MM.1S (cell line): Measurements from ENCODE around the gene UBL4A.
A peak's percentile ranks its signal among the peaks of the same experiment; 100 is the strongest.

Experiments used
- DNase-seq: peaks from one replicate; pipeline ENCODE4 v3.0.0-alpha.2; 2015
- H2AFZ ChIP-seq: fragments of 300-600 bp; sonication (generic); 2 replicates; pipeline ENCODE4 v1.6.0; 2016; ENCODE audit warnings: antibody characterized with exemption, low read length
- H3F3A ChIP-seq: fragments of 300-600 bp; sonication (generic); 2 replicates; pipeline ENCODE4 v1.6.1; 2016; ENCODE audit warnings: mild to moderate bottlenecking, antibody characterized with exemption, low read length, moderate library complexity, mixed read lengths; ENCODE audit not compliant: insufficient read depth
- H3K27ac ChIP-seq: fragments of 300-600 bp; sonication (generic); 2 replicates; pipeline ENCODE4 v1.5.1; 2016; ENCODE audit warnings: mild to moderate bottlenecking, low read length
- H3K27me3 ChIP-seq: fragments of 300-600 bp; sonication (generic); replicated peaks from 2 replicates; pipeline ENCODE4 v1.6.0; 2016; ENCODE audit warnings: low read length; ENCODE audit not compliant: insufficient read depth
- H3K36me3 ChIP-seq: fragments of 300-600 bp; sonication (generic); replicated peaks from 2 replicates; pipeline ENCODE4 v1.6.1; 2016; ENCODE audit warnings: mild to moderate bottlenecking, low read length, mixed read lengths; ENCODE audit not compliant: insufficient read depth
- H3K4me1 ChIP-seq: fragments of 300-600 bp; sonication (generic); 2 replicates; pipeline ENCODE4 v1.6.1; 2016; ENCODE audit warnings: low read length, mixed read lengths
- H3K4me2 ChIP-seq: fragments of 300-600 bp; sonication (generic); 2 replicates; pipeline ENCODE4 v1.6.0; 2016; ENCODE audit warnings: low read depth, low read length
- H3K4me3 ChIP-seq: fragments of 300-600 bp; sonication (generic); 2 replicates; pipeline ENCODE4 v1.5.1; 2016; ENCODE audit warnings: low read length, mixed read lengths
- H3K79me2 ChIP-seq: fragments of 300-600 bp; sonication (generic); 2 replicates; pipeline ENCODE4 v1.6.1; 2016; ENCODE audit warnings: mixed run types, low read length, mixed read lengths
- H3K9ac ChIP-seq: fragments of 300-600 bp; sonication (generic); 2 replicates; pipeline ENCODE4 v1.6.1; 2016; ENCODE audit warnings: low read length, mixed read lengths
- H3K9me2 ChIP-seq: fragments of 300-600 bp; sonication (generic); replicated peaks from 2 replicates; pipeline ENCODE4 v1.6.1; 2016; ENCODE audit warnings: mild to moderate bottlenecking, low read length, mixed read lengths; ENCODE audit not compliant: insufficient read depth
- H3K9me3 ChIP-seq: fragments of 300-600 bp; sonication (generic); replicated peaks from 2 replicates; pipeline ENCODE4 v1.6.1; 2016; ENCODE audit warnings: mild to moderate bottlenecking, low read length, mixed read lengths; ENCODE audit not compliant: insufficient read depth
- H4K20me1 ChIP-seq: fragments of 300-600 bp; sonication (generic); 2 replicates; pipeline ENCODE4 v1.6.1; 2016; ENCODE audit warnings: mild to moderate bottlenecking, low read length, moderate library complexity, mixed read lengths; ENCODE audit not compliant: insufficient read depth
- EZH2 ChIP-seq: fragments of 300-600 bp; sonication (generic); optimal IDR thresholded peaks from 2 replicates; pipeline ENCODE3; 2017; ENCODE audit warnings: low read depth, mild to moderate bottlenecking, antibody characterized with exemption, low read length, mixed read lengths
- EZH2phosphoT487 ChIP-seq: fragments of 300-600 bp; sonication (generic); IDR thresholded peaks from 2 replicates; pipeline ENCODE4 v1.6.1; 2018; ENCODE audit warnings: antibody characterized with exemption, low read length
- TF ChIP-seq, protein P1 (sequence below): fragments of 300-600 bp; sonication (generic); IDR thresholded peaks from 2 replicates; pipeline ENCODE4 v1.5.1; 2016; ENCODE audit warnings: antibody characterized with exemption, low read length, mixed read lengths

UBL4A gene

DNA sequence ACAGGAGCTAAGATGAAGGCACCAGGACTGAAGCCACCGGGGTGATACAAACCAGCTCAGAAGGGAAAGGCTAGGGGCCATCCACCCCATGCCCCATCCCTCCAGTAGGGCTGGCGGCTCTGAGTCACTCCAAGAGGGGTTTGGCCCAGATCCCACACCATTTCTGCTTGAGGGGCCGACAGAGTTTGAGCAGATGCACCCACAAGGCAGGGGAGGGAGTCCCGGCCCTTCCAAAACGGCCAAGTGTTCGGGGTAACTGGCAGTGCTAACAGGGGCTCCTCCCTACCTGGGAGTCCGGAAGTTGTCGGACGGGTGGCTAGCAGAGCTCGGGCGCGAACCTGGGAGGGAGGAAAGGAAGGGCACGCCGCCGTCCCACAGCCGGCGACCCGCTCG lies 3.6 kb upstream of the UBL4A start:
- Histone ChIP-seq H3K36me3 (no peaks in the 10 kb centered on the region), H3K9me2 (no peaks in the 10 kb centered on the region), H3K9me3 (no peaks in the 10 kb centered on the region), H3K4me1 (0 out of 2 replicates have a peak, but pooled peaks cover 4% of the 10 kb centered on the region), H2AFZ (0 out of 2 replicates have a peak overlapping the region, but pooled peaks have one; percentile 31), H3K9ac (peak overlapping the region; percentile 78), H3F3A (peaks cover 3% of the 10 kb centered on the region), H3K27ac (peak overlapping the region; percentile 48; the same call in 1 of the 2 replicates), H4K20me1 (no peaks in the 10 kb centered on the region), H3K4me3 (peak overlapping the region; percentile 76), H3K27me3 (no peaks in the 10 kb centered on the region), H3K79me2 (peaks cover 26% of the 10 kb centered on the region), H3K4me2 (peak overlapping the region; percentile 91)
- DNase-seq: peak; percentile 43
- no peak for TF ChIP-seq EZH2

DNA sequence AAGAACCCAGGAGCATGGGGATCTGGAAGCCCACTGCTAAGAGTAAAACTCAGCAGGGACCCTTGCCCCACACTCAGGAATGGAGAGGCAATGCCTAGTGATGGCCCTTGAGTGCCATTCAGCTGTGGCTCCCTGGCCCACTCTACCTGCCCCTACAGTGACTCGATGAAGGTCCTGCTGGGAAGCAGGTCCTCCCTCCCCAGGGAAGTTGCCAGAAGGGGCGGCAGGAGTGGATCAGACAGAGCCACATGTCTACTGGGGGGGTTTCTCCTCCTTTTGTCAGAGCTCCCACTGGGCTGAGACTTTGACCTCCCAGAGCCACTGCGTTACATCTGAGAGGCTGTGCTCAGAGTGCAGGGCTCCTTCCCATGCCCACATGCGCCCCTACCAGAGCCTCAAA lies 2.8 kb upstream of the UBL4A start:
- no peak for TF ChIP-seq EZH2phosphoT487
- TF ChIP-seq, protein P1, sequence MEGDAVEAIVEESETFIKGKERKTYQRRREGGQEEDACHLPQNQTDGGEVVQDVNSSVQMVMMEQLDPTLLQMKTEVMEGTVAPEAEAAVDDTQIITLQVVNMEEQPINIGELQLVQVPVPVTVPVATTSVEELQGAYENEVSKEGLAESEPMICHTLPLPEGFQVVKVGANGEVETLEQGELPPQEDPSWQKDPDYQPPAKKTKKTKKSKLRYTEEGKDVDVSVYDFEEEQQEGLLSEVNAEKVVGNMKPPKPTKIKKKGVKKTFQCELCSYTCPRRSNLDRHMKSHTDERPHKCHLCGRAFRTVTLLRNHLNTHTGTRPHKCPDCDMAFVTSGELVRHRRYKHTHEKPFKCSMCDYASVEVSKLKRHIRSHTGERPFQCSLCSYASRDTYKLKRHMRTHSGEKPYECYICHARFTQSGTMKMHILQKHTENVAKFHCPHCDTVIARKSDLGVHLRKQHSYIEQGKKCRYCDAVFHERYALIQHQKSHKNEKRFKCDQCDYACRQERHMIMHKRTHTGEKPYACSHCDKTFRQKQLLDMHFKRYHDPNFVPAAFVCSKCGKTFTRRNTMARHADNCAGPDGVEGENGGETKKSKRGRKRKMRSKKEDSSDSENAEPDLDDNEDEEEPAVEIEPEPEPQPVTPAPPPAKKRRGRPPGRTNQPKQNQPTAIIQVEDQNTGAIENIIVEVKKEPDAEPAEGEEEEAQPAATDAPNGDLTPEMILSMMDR: no peak
- TF ChIP-seq EZH2: no peak
- Histone ChIP-seq H3K9me2 (no peaks in the 10 kb centered on the region), H3K4me3 (peak overlapping the region; percentile 76), H3K36me3 (no peaks in the 10 kb centered on the region; the same call in 1 of the 2 replicates), H3K9ac (no peak overlapping the region), H3K27me3 (no peaks in the 10 kb centered on the region), H3K27ac (no peak overlapping the region), H3K79me2 (peaks cover 32% of the 10 kb centered on the region), H3K4me2 (peak overlapping the region; percentile 91), H2AFZ (no peak overlapping the region), H3K9me3 (no peaks in the 10 kb centered on the region), H3F3A (peaks cover 3% of the 10 kb centered on the region), H3K4me1 (0 out of 2 replicates have a peak, but pooled peaks cover 4% of the 10 kb centered on the region), H4K20me1 (no peaks in the 10 kb centered on the region)
- no peak for DNase-seq

DNA sequence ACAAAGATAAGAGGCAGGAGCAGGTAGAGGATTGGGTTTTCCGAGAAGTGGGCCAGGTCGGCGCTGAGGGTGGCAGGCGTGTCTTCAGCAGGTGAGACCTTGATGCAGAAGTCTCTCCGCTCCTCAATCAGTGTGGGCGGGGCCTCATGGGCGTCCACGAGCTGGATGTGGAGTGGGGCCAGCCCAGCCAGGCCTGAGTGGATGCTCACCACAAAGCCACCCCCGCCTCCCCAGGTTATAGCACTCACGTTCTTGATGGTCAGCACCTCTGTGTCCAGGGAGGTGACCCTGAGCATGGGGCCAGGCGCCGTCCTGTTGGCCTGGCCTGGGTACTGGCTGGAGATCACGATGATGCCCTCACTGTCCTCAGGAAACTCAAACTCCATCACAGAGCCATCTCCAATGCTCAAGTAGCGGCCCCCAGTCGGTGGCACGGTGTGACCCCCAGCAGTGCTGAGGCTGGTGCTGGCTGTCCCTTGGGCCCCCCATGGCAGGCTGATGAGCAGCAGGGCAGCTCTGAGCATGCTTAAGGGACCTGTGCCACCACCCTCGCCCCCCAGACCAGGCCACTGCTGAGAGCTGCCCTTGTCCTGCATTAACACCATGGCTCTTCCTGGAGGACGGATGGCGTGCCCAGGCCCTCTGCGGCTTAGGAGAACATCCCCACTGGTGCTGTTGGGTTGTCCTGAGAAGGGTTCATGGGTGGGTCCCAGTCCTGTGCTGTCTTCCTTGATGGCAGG lies 2.1 kb upstream of the UBL4A start:
- Histone ChIP-seq H3K4me1 (0 out of 2 replicates have a peak, but pooled peaks cover 4% of the 10 kb centered on the region), H3K79me2 (peaks cover 32% of the 10 kb centered on the region), H2AFZ (no peak overlapping the region), H3K9me2 (no peaks in the 10 kb centered on the region), H3K4me3 (no peak overlapping the region), H3K27me3 (no peaks in the 10 kb centered on the region), H3K27ac (no peak overlapping the region), H4K20me1 (no peaks in the 10 kb centered on the region), H3K36me3 (no peaks in the 10 kb centered on the region; the same call in 1 of the 2 replicates), H3F3A (peaks cover 3% of the 10 kb centered on the region), H3K9me3 (no peaks in the 10 kb centered on the region), H3K9ac (no peak overlapping the region), H3K4me2 (no peak overlapping the region)
- no peak for TF ChIP-seq EZH2phosphoT487
- no peak for TF ChIP-seq EZH2
- TF ChIP-seq, protein P1: no peak
- DNase-seq: no peak
